ENCODE results near the gene ZPBP2.

The ZPBP2 gene

GRCh38 chr17:39867880-39868553 is at the start of gene ZPBP2:
ZPBP2 (plus strand) TSS chr17:39868202; CDS start chr17:39868355, 153 bp downstream.
- Histone ChIP-seq H3K4me1 (ENCODE audit: control insufficient read depth in 2 of 2, insufficient read depth in 2 of 2, low read length in 2 of 2) (peaks cover 5 to 6% of the 10 kb centered on the region in 2 donors), H3K9ac (ENCODE audit: low read depth in 1 of 2, low read length in 2 of 2) (peak within 1 kb of the TSS in 1 of 2 donors; percentile 52), H3K9me3 (ENCODE audit: control insufficient read depth in 2 of 2, low read length in 2 of 2) (peaks cover 0 to 2% of the 10 kb centered on the region in 2 donors), H3K27me3 (ENCODE audit: control insufficient read depth in 2 of 2, insufficient read depth in 2 of 2, low read length in 2 of 2) (peaks cover 11 to 17% of the 10 kb centered on the region in 2 donors), H3K4me3 (ENCODE audit: low read length in 2 of 2) (peak within 1 kb of the TSS in 1 of 2 donors; percentile 59), H3K27ac (ENCODE audit: low read depth in 2 of 2, low read length in 2 of 2) (peak within 1 kb of the TSS; percentile 20 to 70), H3K36me3 (ENCODE audit: control insufficient read depth in 2 of 2, insufficient read depth in 2 of 2, low read length in 2 of 2) (no peaks in the 10 kb centered on the region)

GRCh38 chr17:39818358-39819000 is 49.5 kb upstream of the ZPBP2 start:
- peaks cover 0 to under 1% of the 10 kb centered on the region in 2 donors for H3K9me3 ChIP-seq (ENCODE audit: control insufficient read depth in 2 of 2, low read length in 2 of 2)
- no peaks in the 10 kb centered on the region for H3K27me3 ChIP-seq (ENCODE audit: control insufficient read depth in 2 of 2, insufficient read depth in 2 of 2, low read length in 2 of 2)
- H3K9ac ChIP-seq (ENCODE audit: low read depth in 1 of 2, low read length in 2 of 2): no peak overlapping the region
- no peak overlapping the region for H3K27ac ChIP-seq (ENCODE audit: low read depth in 2 of 2, low read length in 2 of 2)
- H3K4me1 ChIP-seq (ENCODE audit: control insufficient read depth in 2 of 2, insufficient read depth in 2 of 2, low read length in 2 of 2): no peaks in the 10 kb centered on the region
- peaks cover 0 to 1% of the 10 kb centered on the region in 2 donors for H3K36me3 ChIP-seq (ENCODE audit: control insufficient read depth in 2 of 2, insufficient read depth in 2 of 2, low read length in 2 of 2)
- no peak overlapping the region for H3K4me3 ChIP-seq (ENCODE audit: low read length in 2 of 2)

- Histone ChIP-seq H3K27me3 (ENCODE audit: control insufficient read depth in 2 of 2, insufficient read depth in 2 of 2, low read length in 2 of 2) (no peaks in the 10 kb centered on the region), H3K9me3 (ENCODE audit: control insufficient read depth in 2 of 2, low read length in 2 of 2) (peaks cover 0 to 6% of the 10 kb centered on the region in 2 donors), H3K27ac (ENCODE audit: low read depth in 2 of 2, low read length in 2 of 2) (no peak overlapping the region), H3K36me3 (ENCODE audit: control insufficient read depth in 2 of 2, insufficient read depth in 2 of 2, low read length in 2 of 2) (peaks cover 0 to 12% of the 10 kb centered on the region in 2 donors), H3K9ac (ENCODE audit: low read depth in 1 of 2, low read length in 2 of 2) (no peak overlapping the region), H3K4me3 (ENCODE audit: low read length in 2 of 2) (no peak overlapping the region), H3K4me1 (ENCODE audit: control insufficient read depth in 2 of 2, insufficient read depth in 2 of 2, low read length in 2 of 2) (no peaks in the 10 kb centered on the region)
Measured at GRCh38 chr17:39820541-39820940, 47.5 kb upstream of the ZPBP2 start.

- Histone ChIP-seq H3K9me3 (ENCODE audit: control insufficient read depth in 2 of 2, low read length in 2 of 2) (peaks cover 0 to 6% of the 10 kb centered on the region in 2 donors), H3K9ac (ENCODE audit: low read depth in 1 of 2, low read length in 2 of 2) (no peak overlapping the region), H3K36me3 (ENCODE audit: control insufficient read depth in 2 of 2, insufficient read depth in 2 of 2, low read length in 2 of 2) (peaks cover 0 to 12% of the 10 kb centered on the region in 2 donors), H3K27ac (ENCODE audit: low read depth in 2 of 2, low read length in 2 of 2) (no peak overlapping the region), H3K4me1 (ENCODE audit: control insufficient read depth in 2 of 2, insufficient read depth in 2 of 2, low read length in 2 of 2) (no peaks in the 10 kb centered on the region), H3K27me3 (ENCODE audit: control insufficient read depth in 2 of 2, insufficient read depth in 2 of 2, low read length in 2 of 2) (no peaks in the 10 kb centered on the region), H3K4me3 (ENCODE audit: low read length in 2 of 2) (no peak overlapping the region)
Measured at GRCh38 chr17:39820987-39821386, 47.0 kb upstream of the ZPBP2 start.

- Histone ChIP-seq H3K4me3 (ENCODE audit: low read length in 2 of 2) (no peak overlapping the region), H3K27ac (ENCODE audit: low read depth in 2 of 2, low read length in 2 of 2) (no peak overlapping the region), H3K36me3 (ENCODE audit: control insufficient read depth in 2 of 2, insufficient read depth in 2 of 2, low read length in 2 of 2) (peaks cover 0 to 12% of the 10 kb centered on the region in 2 donors), H3K9me3 (ENCODE audit: control insufficient read depth in 2 of 2, low read length in 2 of 2) (peaks cover 0 to 6% of the 10 kb centered on the region in 2 donors), H3K4me1 (ENCODE audit: control insufficient read depth in 2 of 2, insufficient read depth in 2 of 2, low read length in 2 of 2) (no peaks in the 10 kb centered on the region), H3K9ac (ENCODE audit: low read depth in 1 of 2, low read length in 2 of 2) (no peak overlapping the region), H3K27me3 (ENCODE audit: control insufficient read depth in 2 of 2, insufficient read depth in 2 of 2, low read length in 2 of 2) (no peaks in the 10 kb centered on the region)
Measured at GRCh38 chr17:39822051-39822451, 46.0 kb upstream of the ZPBP2 start.

GRCh38 chr17:39823407-39824054 is 44.5 kb upstream of the ZPBP2 start:
- Histone ChIP-seq H3K4me3 (ENCODE audit: low read length in 2 of 2) (no peak overlapping the region), H3K27ac (ENCODE audit: low read depth in 2 of 2, low read length in 2 of 2) (no peak overlapping the region), H3K9ac (ENCODE audit: low read depth in 1 of 2, low read length in 2 of 2) (no peak overlapping the region), H3K4me1 (ENCODE audit: control insufficient read depth in 2 of 2, insufficient read depth in 2 of 2, low read length in 2 of 2) (no peaks in the 10 kb centered on the region), H3K9me3 (ENCODE audit: control insufficient read depth in 2 of 2, low read length in 2 of 2) (peaks cover 0 to 6% of the 10 kb centered on the region in 2 donors), H3K27me3 (ENCODE audit: control insufficient read depth in 2 of 2, insufficient read depth in 2 of 2, low read length in 2 of 2) (no peaks in the 10 kb centered on the region), H3K36me3 (ENCODE audit: control insufficient read depth in 2 of 2, insufficient read depth in 2 of 2, low read length in 2 of 2) (peaks cover 0 to 16% of the 10 kb centered on the region in 2 donors)

- H3K9ac ChIP-seq (ENCODE audit: low read depth in 1 of 2, low read length in 2 of 2): no peak overlapping the region
- H3K27ac ChIP-seq (ENCODE audit: low read depth in 2 of 2, low read length in 2 of 2): no peak overlapping the region
- peaks cover 0 to 6% of the 10 kb centered on the region in 2 donors for H3K9me3 ChIP-seq (ENCODE audit: control insufficient read depth in 2 of 2, low read length in 2 of 2)
- peaks cover 0 to 16% of the 10 kb centered on the region in 2 donors for H3K36me3 ChIP-seq (ENCODE audit: control insufficient read depth in 2 of 2, insufficient read depth in 2 of 2, low read length in 2 of 2)
- no peak overlapping the region for H3K4me3 ChIP-seq (ENCODE audit: low read length in 2 of 2)
- H3K4me1 ChIP-seq (ENCODE audit: control insufficient read depth in 2 of 2, insufficient read depth in 2 of 2, low read length in 2 of 2): no peaks in the 10 kb centered on the region
- H3K27me3 ChIP-seq (ENCODE audit: control insufficient read depth in 2 of 2, insufficient read depth in 2 of 2, low read length in 2 of 2): no peaks in the 10 kb centered on the region
Measured at GRCh38 chr17:39826334-39826733, 41.7 kb upstream of the ZPBP2 start.

- H3K27ac ChIP-seq (ENCODE audit: low read depth in 2 of 2, low read length in 2 of 2): no peak overlapping the region
- H3K27me3 ChIP-seq (ENCODE audit: control insufficient read depth in 2 of 2, insufficient read depth in 2 of 2, low read length in 2 of 2): no peaks in the 10 kb centered on the region
- no peak overlapping the region for H3K9ac ChIP-seq (ENCODE audit: low read depth in 1 of 2, low read length in 2 of 2)
- H3K9me3 ChIP-seq (ENCODE audit: control insufficient read depth in 2 of 2, low read length in 2 of 2): peaks cover 0 to 6% of the 10 kb centered on the region in 2 donors
- no peaks in the 10 kb centered on the region for H3K4me1 ChIP-seq (ENCODE audit: control insufficient read depth in 2 of 2, insufficient read depth in 2 of 2, low read length in 2 of 2)
- H3K4me3 ChIP-seq (ENCODE audit: low read length in 2 of 2): no peak overlapping the region
- H3K36me3 ChIP-seq (ENCODE audit: control insufficient read depth in 2 of 2, insufficient read depth in 2 of 2, low read length in 2 of 2): peaks cover 0 to 15% of the 10 kb centered on the region in 2 donors
Measured at GRCh38 chr17:39828443-39828842, 39.6 kb upstream of the ZPBP2 start.

- no peaks in the 10 kb centered on the region for H3K4me1 ChIP-seq (ENCODE audit: control insufficient read depth in 2 of 2, insufficient read depth in 2 of 2, low read length in 2 of 2)
- H3K9ac ChIP-seq (ENCODE audit: low read depth in 1 of 2, low read length in 2 of 2): no peak overlapping the region
- H3K36me3 ChIP-seq (ENCODE audit: control insufficient read depth in 2 of 2, insufficient read depth in 2 of 2, low read length in 2 of 2): peaks cover 0 to 6% of the 10 kb centered on the region in 2 donors
- no peaks in the 10 kb centered on the region for H3K9me3 ChIP-seq (ENCODE audit: control insufficient read depth in 2 of 2, low read length in 2 of 2)
- no peak overlapping the region for H3K4me3 ChIP-seq (ENCODE audit: low read length in 2 of 2)
- H3K27ac ChIP-seq (ENCODE audit: low read depth in 2 of 2, low read length in 2 of 2): no peak overlapping the region
- H3K27me3 ChIP-seq (ENCODE audit: control insufficient read depth in 2 of 2, insufficient read depth in 2 of 2, low read length in 2 of 2): no peaks in the 10 kb centered on the region
Measured at GRCh38 chr17:39831588-39831987, 36.4 kb upstream of the ZPBP2 start.

GRCh38 chr17:39834017-39834416 is 34.0 kb upstream of the ZPBP2 start:
- H3K27me3 ChIP-seq (ENCODE audit: control insufficient read depth in 2 of 2, insufficient read depth in 2 of 2, low read length in 2 of 2): no peaks in the 10 kb centered on the region
- H3K4me1 ChIP-seq (ENCODE audit: control insufficient read depth in 2 of 2, insufficient read depth in 2 of 2, low read length in 2 of 2): no peaks in the 10 kb centered on the region
- H3K36me3 ChIP-seq (ENCODE audit: control insufficient read depth in 2 of 2, insufficient read depth in 2 of 2, low read length in 2 of 2): peaks cover 0 to 3% of the 10 kb centered on the region in 2 donors
- no peaks in the 10 kb centered on the region for H3K9me3 ChIP-seq (ENCODE audit: control insufficient read depth in 2 of 2, low read length in 2 of 2)
- H3K4me3 ChIP-seq (ENCODE audit: low read length in 2 of 2): no peak overlapping the region
- H3K9ac ChIP-seq (ENCODE audit: low read depth in 1 of 2, low read length in 2 of 2): no peak overlapping the region
- no peak overlapping the region for H3K27ac ChIP-seq (ENCODE audit: low read depth in 2 of 2, low read length in 2 of 2)
